Ishikawa (cell line): ENCODE measurements around the gene KMT2D.

Experiments used
- CEBPB ChIP-seq: IDR thresholded peaks from 2 replicates; pipeline ENCODE4 v1.6.1; 2012
- CREB1 ChIP-seq: IDR thresholded peaks from 2 replicates; pipeline ENCODE4 v1.6.1; 2012; ENCODE audit warnings: low read depth
- EGR1 ChIP-seq: IDR thresholded peaks from 2 replicates; pipeline ENCODE4 v1.6.1; 2012
- EP300 ChIP-seq: IDR thresholded peaks from 2 replicates; pipeline ENCODE4 v1.6.1; 2012; ENCODE audit warnings: borderline replicate concordance
- FOXM1 ChIP-seq: IDR thresholded peaks from 2 replicates; pipeline ENCODE4 v1.6.1; 2012; ENCODE audit warnings: low read depth, borderline replicate concordance
- MAX ChIP-seq: IDR thresholded peaks from 2 replicates; pipeline ENCODE4 v1.6.1; 2012
- NFIC ChIP-seq: IDR thresholded peaks from 2 replicates; pipeline ENCODE4 v1.6.1; 2012
- RAD21 ChIP-seq: IDR thresholded peaks from 2 replicates; pipeline ENCODE4 v1.6.1; 2012; ENCODE audit warnings: low read depth
- TAF1 ChIP-seq: IDR thresholded peaks from 2 replicates; pipeline ENCODE4 v1.6.1; 2012; ENCODE audit warnings: low read depth, mild to moderate bottlenecking
- TCF12 ChIP-seq: IDR thresholded peaks from 2 replicates; pipeline ENCODE4 v1.6.1; 2012; ENCODE audit warnings: low read depth
- TEAD4 ChIP-seq: IDR thresholded peaks from 2 replicates; pipeline ENCODE4 v1.6.1; 2012
- USF1 ChIP-seq: IDR thresholded peaks from 2 replicates; pipeline ENCODE4 v1.6.1; 2012
- YY1 ChIP-seq: IDR thresholded peaks from 2 replicates; pipeline ENCODE4 v1.6.1; 2012; ENCODE audit warnings: low read depth
- ZBTB7A ChIP-seq: IDR thresholded peaks from 2 replicates; pipeline ENCODE4 v1.6.1; 2012; ENCODE audit warnings: low read depth
- TF ChIP-seq, protein P1 (sequence below): IDR thresholded peaks from 2 replicates; pipeline ENCODE4 v1.6.1; 2012; ENCODE audit warnings: low read depth, mild to moderate bottlenecking

KMT2D gene

DNA sequence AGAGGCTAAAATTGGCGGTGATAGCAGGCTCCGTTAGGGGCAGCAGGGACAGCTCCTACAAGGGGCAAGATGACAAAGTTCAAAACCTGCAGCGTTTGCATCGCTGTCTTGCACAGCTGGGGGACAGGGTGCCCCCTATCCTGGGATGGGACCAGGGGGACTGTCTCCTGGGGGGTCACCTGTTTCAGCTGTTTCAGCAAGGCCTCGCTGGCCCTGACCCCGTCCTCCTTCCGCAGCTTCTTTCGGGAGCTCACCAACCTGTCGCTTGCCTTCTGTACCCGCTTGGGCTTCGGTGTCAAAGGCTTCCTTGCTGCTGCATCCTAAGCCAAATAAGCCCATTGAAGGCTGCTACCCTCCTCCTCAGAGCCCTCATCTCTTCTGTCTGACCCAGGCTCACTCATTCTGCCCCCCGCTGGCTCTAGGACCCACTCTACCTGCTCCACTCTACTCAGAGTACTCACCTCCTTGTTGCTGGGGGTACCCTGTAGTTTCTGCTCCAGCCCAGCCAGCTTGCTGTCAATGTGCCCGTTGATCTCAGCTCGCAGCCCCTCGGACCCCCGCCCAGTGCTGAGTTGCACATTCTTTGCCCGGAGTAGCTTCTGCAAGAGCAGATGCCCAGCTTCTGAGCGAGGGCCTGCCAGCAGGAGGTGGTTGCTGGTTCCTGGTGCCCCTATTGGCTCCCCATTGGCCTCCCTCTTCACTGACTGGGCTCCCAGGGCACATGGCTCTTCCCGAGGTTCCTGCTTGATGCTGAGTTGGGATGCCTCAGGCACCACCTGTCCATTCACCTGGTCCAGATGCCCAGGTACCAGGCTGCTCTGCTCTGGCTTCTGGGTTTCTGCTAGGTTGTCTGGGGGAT lies 29.7 kb downstream of the KMT2D start:
- no peak for TF ChIP-seq TAF1
- no peak for TF ChIP-seq EGR1
- no peak for TF ChIP-seq USF1
- no peak for TF ChIP-seq NFIC
- TF ChIP-seq, protein P1, sequence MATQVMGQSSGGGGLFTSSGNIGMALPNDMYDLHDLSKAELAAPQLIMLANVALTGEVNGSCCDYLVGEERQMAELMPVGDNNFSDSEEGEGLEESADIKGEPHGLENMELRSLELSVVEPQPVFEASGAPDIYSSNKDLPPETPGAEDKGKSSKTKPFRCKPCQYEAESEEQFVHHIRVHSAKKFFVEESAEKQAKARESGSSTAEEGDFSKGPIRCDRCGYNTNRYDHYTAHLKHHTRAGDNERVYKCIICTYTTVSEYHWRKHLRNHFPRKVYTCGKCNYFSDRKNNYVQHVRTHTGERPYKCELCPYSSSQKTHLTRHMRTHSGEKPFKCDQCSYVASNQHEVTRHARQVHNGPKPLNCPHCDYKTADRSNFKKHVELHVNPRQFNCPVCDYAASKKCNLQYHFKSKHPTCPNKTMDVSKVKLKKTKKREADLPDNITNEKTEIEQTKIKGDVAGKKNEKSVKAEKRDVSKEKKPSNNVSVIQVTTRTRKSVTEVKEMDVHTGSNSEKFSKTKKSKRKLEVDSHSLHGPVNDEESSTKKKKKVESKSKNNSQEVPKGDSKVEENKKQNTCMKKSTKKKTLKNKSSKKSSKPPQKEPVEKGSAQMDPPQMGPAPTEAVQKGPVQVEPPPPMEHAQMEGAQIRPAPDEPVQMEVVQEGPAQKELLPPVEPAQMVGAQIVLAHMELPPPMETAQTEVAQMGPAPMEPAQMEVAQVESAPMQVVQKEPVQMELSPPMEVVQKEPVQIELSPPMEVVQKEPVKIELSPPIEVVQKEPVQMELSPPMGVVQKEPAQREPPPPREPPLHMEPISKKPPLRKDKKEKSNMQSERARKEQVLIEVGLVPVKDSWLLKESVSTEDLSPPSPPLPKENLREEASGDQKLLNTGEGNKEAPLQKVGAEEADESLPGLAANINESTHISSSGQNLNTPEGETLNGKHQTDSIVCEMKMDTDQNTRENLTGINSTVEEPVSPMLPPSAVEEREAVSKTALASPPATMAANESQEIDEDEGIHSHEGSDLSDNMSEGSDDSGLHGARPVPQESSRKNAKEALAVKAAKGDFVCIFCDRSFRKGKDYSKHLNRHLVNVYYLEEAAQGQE: no peak
- no peak for TF ChIP-seq MAX

GRCh38 chr12:49030119-49030518 lies 30.5 kb downstream of the KMT2D start:
- TF ChIP-seq, protein P1: no peak
- TF ChIP-seq ZBTB7A (no peak), USF1 (no peak), TCF12 (no peak), FOXM1 (no peak), YY1 (no peak), CEBPB (no peak), RAD21 (no peak), MAX (no peak), CREB1 (no peak), EGR1 (no peak), EP300 (no peak), TEAD4 (no peak), NFIC (no peak), TAF1 (no peak)

- no peak for TF ChIP-seq FOXM1
- no peak for TF ChIP-seq EGR1
- no peak for TF ChIP-seq NFIC
- TF ChIP-seq, protein P1: no peak
- no peak for TF ChIP-seq TAF1
- no peak for TF ChIP-seq USF1
- no peak for TF ChIP-seq TCF12
- TF ChIP-seq RAD21: no peak
- no peak for TF ChIP-seq ZBTB7A
- TF ChIP-seq YY1: no peak
- TF ChIP-seq CEBPB: no peak
- TF ChIP-seq EP300: no peak
- no peak for TF ChIP-seq CREB1
- no peak for TF ChIP-seq TEAD4
- no peak for TF ChIP-seq MAX
Observed at GRCh38 chr12:49028666-49029275, 31.8 kb downstream of the KMT2D start.
